DOHH2 (cell line): ENCODE results near the gene CUTA.
A peak's percentile ranks its signal among the peaks of the same experiment; 100 is the strongest.

ENCODE experiments used
- H3F3A ChIP-seq: fragments of 200-600 bp; sonication (generic), shearing (Covaris generic); 2 replicates; pipeline ENCODE4 v1.6.0; 2016; ENCODE audit warnings: antibody characterized with exemption, mild to moderate bottlenecking; ENCODE audit not compliant: control insufficient read depth, insufficient read depth
- H3K27ac ChIP-seq: fragments of 200-600 bp; sonication (generic); 2 replicates; pipeline ENCODE4 v1.5.1; 2014; ENCODE audit warnings: low read depth, mild to moderate bottlenecking, low read length, moderate library complexity
- H3K27me3 ChIP-seq: fragments of 200-600 bp; sonication (generic); 2 replicates; pipeline ENCODE4 v1.6.1; 2014; ENCODE audit warnings: mild to moderate bottlenecking, low read length, mixed read lengths; ENCODE audit not compliant: control insufficient read depth
- H3K36me3 ChIP-seq: fragments of 200-600 bp; sonication (generic); 2 replicates; pipeline ENCODE4 v1.6.1; 2014; ENCODE audit warnings: mild to moderate bottlenecking, low read length, moderate library complexity, mixed read lengths; ENCODE audit not compliant: control insufficient read depth
- H3K4me1 ChIP-seq: fragments of 200-600 bp; sonication (generic); 2 replicates; pipeline ENCODE4 v1.6.1; 2014; ENCODE audit warnings: mild to moderate bottlenecking, low read length, mixed read lengths; ENCODE audit not compliant: control insufficient read depth
- H3K4me2 ChIP-seq: fragments of 200-600 bp; sonication (generic); 2 replicates; pipeline ENCODE4 v1.6.0; 2014; ENCODE audit warnings: mild to moderate bottlenecking, low read length, moderate library complexity
- H3K4me3 ChIP-seq: fragments of 200-600 bp; sonication (generic); 2 replicates; pipeline ENCODE4 v1.5.1; 2014; ENCODE audit warnings: mild to moderate bottlenecking, low read length, mixed read lengths
- H3K79me2 ChIP-seq: fragments of 200-600 bp; sonication (generic); 2 replicates; pipeline ENCODE4 v1.6.1; 2014; ENCODE audit warnings: mild to moderate bottlenecking, low read length, mixed read lengths; ENCODE audit not compliant: control insufficient read depth
- H3K9me2 ChIP-seq: fragments of 200-600 bp; sonication (generic); replicated peaks from 2 replicates; pipeline ENCODE4 v1.6.1; 2014; ENCODE audit warnings: mild to moderate bottlenecking, low read length, mixed read lengths; ENCODE audit not compliant: control insufficient read depth
- H3K9me3 ChIP-seq: fragments of 200-600 bp; sonication (generic); 2 replicates; pipeline ENCODE4 v1.6.1; 2014; ENCODE audit warnings: antibody characterized with exemption, low read length, mixed read lengths; ENCODE audit not compliant: control insufficient read depth, insufficient read depth
- H4K20me1 ChIP-seq: fragments of 200-600 bp; sonication (generic); 2 replicates; pipeline ENCODE4 v1.6.0; 2014; ENCODE audit warnings: low read depth, mild to moderate bottlenecking, antibody characterized with exemption, low read length, moderate library complexity; ENCODE audit not compliant: control insufficient read depth, insufficient read depth
- CTCF ChIP-seq: fragments of 200-600 bp; sonication (generic); IDR thresholded peaks from one replicate; pipeline ENCODE4 v1.5.1; 2014; ENCODE audit warnings: antibody characterized with exemption, mild to moderate bottlenecking, low read depth, low read length; ENCODE audit not compliant: poor library complexity, severe bottlenecking
- EZH2phosphoT487 ChIP-seq: fragments of 200-600 bp; sonication (generic); IDR thresholded peaks from 2 replicates; pipeline ENCODE4 v1.6.1; 2017; ENCODE audit warnings: borderline replicate concordance, mild to moderate bottlenecking, antibody characterized with exemption, low read length, moderate library complexity, mixed read lengths

CUTA gene

GRCh38 chr6:33459226-33459625 is 41.3 kb upstream of the CUTA start:
- Histone ChIP-seq H3K36me3 (peaks cover 19% of the 10 kb centered on the region), H3K27ac (no peak overlapping the region), H3K9me2 (no peaks in the 10 kb centered on the region), H3K79me2 (peaks cover 24% of the 10 kb centered on the region), H4K20me1 (no peaks in the 10 kb centered on the region), H3K4me2 (no peak overlapping the region), H3K4me3 (no peak overlapping the region), H3F3A (no peaks in the 10 kb centered on the region), H3K27me3 (no peaks in the 10 kb centered on the region), H3K4me1 (peaks cover 13% of the 10 kb centered on the region), H3K9me3 (no peaks in the 10 kb centered on the region)
- no peak for TF ChIP-seq CTCF
- TF ChIP-seq EZH2phosphoT487: no peak

- H3K9me3 ChIP-seq: no peaks in the 10 kb centered on the region
- TF ChIP-seq CTCF: no peak
- no peak for TF ChIP-seq EZH2phosphoT487
- H3K9me2 ChIP-seq: no peaks in the 10 kb centered on the region
- H3K79me2 ChIP-seq: peaks cover 29% of the 10 kb centered on the region
- peaks cover 22% of the 10 kb centered on the region for H3K36me3 ChIP-seq
- H3F3A ChIP-seq: peaks cover 3% of the 10 kb centered on the region; the same call in 1 of the 2 replicates
- H3K27ac ChIP-seq: no peak overlapping the region
- H3K27me3 ChIP-seq: no peaks in the 10 kb centered on the region
- no peak overlapping the region for H3K4me2 ChIP-seq
- H3K4me1 ChIP-seq: peaks cover 13% of the 10 kb centered on the region
- H3K4me3 ChIP-seq: no peak overlapping the region
- H4K20me1 ChIP-seq: no peaks in the 10 kb centered on the region
These were observed 40.8 kb upstream of the CUTA start for GRCh38 chr6:33458676-33459075.

- Histone ChIP-seq H3K4me2 (no peak overlapping the region), H3K79me2 (peaks cover 38% of the 10 kb centered on the region), H3K27ac (no peak overlapping the region), H3K36me3 (peaks cover 22% of the 10 kb centered on the region), H3K27me3 (no peaks in the 10 kb centered on the region), H3K9me3 (no peaks in the 10 kb centered on the region), H3K4me3 (no peak overlapping the region), H3K9me2 (no peaks in the 10 kb centered on the region), H3F3A (peaks cover 5% of the 10 kb centered on the region; the same call in 1 of the 2 replicates), H4K20me1 (no peaks in the 10 kb centered on the region), H3K4me1 (peaks cover 20% of the 10 kb centered on the region)
- TF ChIP-seq CTCF (no peak), EZH2phosphoT487 (no peak)
These were observed 38.2 kb upstream of the CUTA start for GRCh38 chr6:33456156-33456555.

GRCh38 chr6:33455051-33455450 is 37.1 kb upstream of the CUTA start:
- Histone ChIP-seq H3K27ac (no peak overlapping the region), H3K4me1 (peaks cover 19% of the 10 kb centered on the region), H3K9me3 (no peaks in the 10 kb centered on the region), H3F3A (peaks cover 10% of the 10 kb centered on the region), H3K4me2 (peak overlapping the region; percentile 79), H4K20me1 (no peaks in the 10 kb centered on the region), H3K36me3 (peaks cover 22% of the 10 kb centered on the region), H3K79me2 (peaks cover 38% of the 10 kb centered on the region), H3K9me2 (no peaks in the 10 kb centered on the region), H3K27me3 (no peaks in the 10 kb centered on the region), H3K4me3 (peak overlapping the region; percentile 100)
- TF ChIP-seq EZH2phosphoT487: no peak
- TF ChIP-seq CTCF: no peak
